Skin epidermis (tissue), 12 donors: ENCODE results near the gene CYP4F8.
"Not testable (repeated sequence)": the region's sequence is repeated elsewhere in the genome, so short reads cannot be mapped to it uniquely, and the experiment has no call there.

Experiments
- H3K27ac ChIP-seq, 21 experiments: fragments of 200-600 bp; sonication (generic) in 11 of 21; one replicate each; pipeline ENCODE4 v1.5.0; 2020; ENCODE audit warnings: mild to moderate bottlenecking in 3 of 21, inconsistent platforms in 2 of 21, moderate library complexity in 2 of 21
- H3K4me3 ChIP-seq, 7 experiments: fragments of 200-600 bp; sonication (generic) in 2 of 7; one replicate each; pipeline ENCODE4 v1.5.0; 2020; ENCODE audit warnings: inconsistent platforms in 2 of 7, mild to moderate bottlenecking in 2 of 7, moderate library complexity in 1 of 7

The CYP4F8 gene

GRCh38 chr19:15614507-15615379 is at the start of gene CYP4F8:
TSS of gene CYP4F8 (plus strand) at chr19:15615218. CDS start at chr19:15615617, 399 bp downstream.
- Histone ChIP-seq H3K27ac (no peak within 1 kb of the TSS), H3K4me3 (no peak within 1 kb of the TSS)

- H3K4me3 ChIP-seq = no peak overlapping the region
- H3K27ac ChIP-seq = no peak overlapping the region
Observed at GRCh38 chr19:15570420-15570819, 44.6 kb upstream of the CYP4F8 start.

GRCh38 chr19:15575406-15575805 is 39.6 kb upstream of the CYP4F8 start:
- H3K27ac ChIP-seq = no peak overlapping the region
- H3K4me3 ChIP-seq = no peak overlapping the region

- no peak overlapping the region for H3K27ac ChIP-seq
Observed at GRCh38 chr19:15576526-15577156, 38.4 kb upstream of the CYP4F8 start.

GRCh38 chr19:15577184-15577771 is 37.7 kb upstream of the CYP4F8 start:
- Histone ChIP-seq H3K27ac (no peak overlapping the region), H3K4me3 (no peak overlapping the region)

More at GRCh38 chr19:15576526-15577156, 38.4 kb upstream of the CYP4F8 start:
- no peak overlapping the region for H3K4me3 ChIP-seq

- Histone ChIP-seq H3K27ac (no peak overlapping the region), H3K4me3 (no peak overlapping the region)
Observed at GRCh38 chr19:15583346-15583745, 31.7 kb upstream of the CYP4F8 start.

GRCh38 chr19:15584095-15584494 is 30.9 kb upstream of the CYP4F8 start:
- Histone ChIP-seq H3K4me3 (no peak overlapping the region), H3K27ac (no peak overlapping the region)

- Histone ChIP-seq H3K27ac (no peak overlapping the region), H3K4me3 (no peak overlapping the region)
Observed at GRCh38 chr19:15584541-15585115, 30.4 kb upstream of the CYP4F8 start.

GRCh38 chr19:15587663-15588062 is 27.4 kb upstream of the CYP4F8 start:
- Histone ChIP-seq H3K27ac (no peak overlapping the region), H3K4me3 (no peak overlapping the region)

- Histone ChIP-seq H3K27ac (no peak overlapping the region), H3K4me3 (no peak overlapping the region)
Observed at GRCh38 chr19:15588265-15588664, 26.8 kb upstream of the CYP4F8 start.

- no peak overlapping the region for H3K4me3 ChIP-seq
- H3K27ac ChIP-seq = no peak overlapping the region
Observed at GRCh38 chr19:15589760-15590451, 25.1 kb upstream of the CYP4F8 start.

- no peak overlapping the region for H3K4me3 ChIP-seq
- no peak overlapping the region for H3K27ac ChIP-seq
Observed at GRCh38 chr19:15591796-15592195, 23.2 kb upstream of the CYP4F8 start.

- not testable (repeated sequence) for H3K27ac ChIP-seq, H3K4me3 ChIP-seq
Observed at GRCh38 chr19:15592506-15592905, 22.5 kb upstream of the CYP4F8 start.

- not testable (repeated sequence) for H3K27ac ChIP-seq, H3K4me3 ChIP-seq
Observed at GRCh38 chr19:15593766-15594165, 21.3 kb upstream of the CYP4F8 start.

GRCh38 chr19:15595069-15595468 is 19.9 kb upstream of the CYP4F8 start:
- peak overlapping the region in 1 of 21 experiments; percentile 17 for H3K27ac ChIP-seq
- no peak overlapping the region for H3K4me3 ChIP-seq

- H3K27ac ChIP-seq, H3K4me3 ChIP-seq: not testable (repeated sequence)
Observed at GRCh38 chr19:15607978-15608925, 6.8 kb upstream of the CYP4F8 start.

- no peak overlapping the region for H3K4me3 ChIP-seq
- no peak overlapping the region for H3K27ac ChIP-seq
Observed at GRCh38 chr19:15609261-15609660, 5.8 kb upstream of the CYP4F8 start.

- H3K4me3 ChIP-seq = no peak overlapping the region
- H3K27ac ChIP-seq = no peak overlapping the region
Observed at GRCh38 chr19:15612342-15612741, 2.7 kb upstream of the CYP4F8 start.

- Histone ChIP-seq H3K4me3 (no peak overlapping the region), H3K27ac (no peak overlapping the region)
Observed at GRCh38 chr19:15613338-15613737, 1.7 kb upstream of the CYP4F8 start.
